A673 (cell line): Measurements from ENCODE around the gene ADAM12.

ENCODE experiments used
- EZH2 ChIP-seq: fragments of 200-600 bp; sonication (generic); IDR thresholded peaks from 2 replicates; pipeline ENCODE4 v1.6.1; 2017; ENCODE audit warnings: borderline replicate concordance, low read depth, mild to moderate bottlenecking, mixed read lengths, antibody characterized with exemption, low read length; ENCODE audit not compliant: poor library complexity, severe bottlenecking
- TF ChIP-seq, protein P1 (sequence below): fragments of 300-800, 200-600 bp; sonication (generic); conservative IDR thresholded peaks from 2 replicates; pipeline ENCODE4 v1.5.1; 2017; ENCODE audit warnings: low read depth, mild to moderate bottlenecking, antibody characterized with exemption, low read length, moderate library complexity, mixed read lengths

DNA sequence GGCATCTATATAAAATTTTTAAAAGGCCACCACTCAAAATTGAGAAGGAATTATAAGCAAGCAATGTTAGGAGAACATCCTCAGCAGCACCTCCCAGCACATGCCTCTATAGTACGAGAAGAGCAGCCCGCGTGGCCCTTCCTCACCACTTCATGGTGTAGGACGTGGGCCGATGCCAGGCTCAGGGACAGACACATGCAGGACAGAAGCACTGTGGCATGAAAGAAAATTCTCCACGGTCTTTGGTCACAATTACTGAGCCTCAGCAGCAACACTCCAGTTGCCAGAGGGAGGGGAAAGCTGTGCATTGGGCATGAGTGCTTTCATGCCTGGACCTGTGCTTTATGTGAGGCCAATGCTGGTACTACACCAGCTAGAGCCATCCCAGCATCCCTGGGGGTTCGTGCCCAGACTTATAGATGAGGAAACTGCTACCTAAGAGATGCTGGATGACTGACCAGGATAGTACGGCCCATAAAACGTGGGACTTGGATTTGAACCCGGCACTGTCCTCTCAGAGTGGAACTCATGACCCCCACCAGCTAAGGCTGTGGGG, 164.7 kb downstream of the ADAM12 start:
- TF ChIP-seq, protein P1, sequence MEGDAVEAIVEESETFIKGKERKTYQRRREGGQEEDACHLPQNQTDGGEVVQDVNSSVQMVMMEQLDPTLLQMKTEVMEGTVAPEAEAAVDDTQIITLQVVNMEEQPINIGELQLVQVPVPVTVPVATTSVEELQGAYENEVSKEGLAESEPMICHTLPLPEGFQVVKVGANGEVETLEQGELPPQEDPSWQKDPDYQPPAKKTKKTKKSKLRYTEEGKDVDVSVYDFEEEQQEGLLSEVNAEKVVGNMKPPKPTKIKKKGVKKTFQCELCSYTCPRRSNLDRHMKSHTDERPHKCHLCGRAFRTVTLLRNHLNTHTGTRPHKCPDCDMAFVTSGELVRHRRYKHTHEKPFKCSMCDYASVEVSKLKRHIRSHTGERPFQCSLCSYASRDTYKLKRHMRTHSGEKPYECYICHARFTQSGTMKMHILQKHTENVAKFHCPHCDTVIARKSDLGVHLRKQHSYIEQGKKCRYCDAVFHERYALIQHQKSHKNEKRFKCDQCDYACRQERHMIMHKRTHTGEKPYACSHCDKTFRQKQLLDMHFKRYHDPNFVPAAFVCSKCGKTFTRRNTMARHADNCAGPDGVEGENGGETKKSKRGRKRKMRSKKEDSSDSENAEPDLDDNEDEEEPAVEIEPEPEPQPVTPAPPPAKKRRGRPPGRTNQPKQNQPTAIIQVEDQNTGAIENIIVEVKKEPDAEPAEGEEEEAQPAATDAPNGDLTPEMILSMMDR: no peak
- no peak for TF ChIP-seq EZH2
